GM12873 (cell line): ENCODE results near the gene ACO2.

Experiments
- TF ChIP-seq, protein P1 (sequence below): IDR thresholded peaks from 2 replicates; pipeline ENCODE4 v1.5.1; 2012; ENCODE audit warnings: low read depth, mild to moderate bottlenecking, moderate library complexity, low read length, control low read depth; ENCODE audit not compliant: insufficient read depth; ENCODE audit errors: missing control alignments

ACO2 gene

DNA sequence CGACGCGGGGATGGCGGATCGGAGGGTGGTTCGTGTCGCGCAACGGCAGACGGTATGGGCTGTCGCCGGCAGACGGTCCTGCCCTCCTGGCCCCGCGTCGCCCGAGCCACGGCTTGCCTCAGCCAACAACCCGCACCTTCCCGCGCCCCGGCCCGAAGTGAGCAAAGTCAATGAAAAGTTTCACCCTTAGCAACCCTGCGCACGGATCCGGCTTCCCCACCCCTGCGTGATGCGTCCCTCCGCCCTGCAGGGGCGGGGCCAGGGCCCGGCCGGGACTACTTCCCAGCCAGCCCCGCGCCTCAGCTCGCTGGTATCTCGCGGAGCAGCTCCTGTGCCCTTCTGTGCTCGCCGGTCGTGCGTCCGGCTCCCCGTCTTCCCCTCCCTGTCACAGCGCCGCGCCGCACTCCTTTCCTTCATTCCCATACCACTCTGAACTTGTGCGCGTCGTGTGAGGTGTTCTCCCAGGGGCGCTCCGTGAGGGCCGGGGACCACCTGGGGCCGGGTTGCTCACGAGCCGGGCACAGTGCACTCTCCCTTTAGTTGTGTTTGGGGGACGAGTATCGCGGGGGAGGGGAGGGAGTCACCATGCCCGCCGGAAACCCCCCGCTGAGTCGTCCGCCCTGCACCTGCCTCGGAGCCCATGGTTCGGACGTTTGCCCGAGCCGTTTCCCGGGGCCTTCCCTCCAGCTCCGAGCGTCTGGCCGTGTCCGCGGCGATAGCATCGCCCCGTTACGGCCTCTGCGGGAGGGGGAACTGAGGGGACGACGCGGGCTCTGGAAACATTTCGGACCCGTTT, 22.1 kb upstream of the ACO2 start, which contains the start of gene TOB2:
Gene TOB2, minus strand, starts transcription at position 163 of the 796 bp plus-strand sequence. CDS start 9,456 bp downstream, outside the sequence.
- TF ChIP-seq, protein P1, sequence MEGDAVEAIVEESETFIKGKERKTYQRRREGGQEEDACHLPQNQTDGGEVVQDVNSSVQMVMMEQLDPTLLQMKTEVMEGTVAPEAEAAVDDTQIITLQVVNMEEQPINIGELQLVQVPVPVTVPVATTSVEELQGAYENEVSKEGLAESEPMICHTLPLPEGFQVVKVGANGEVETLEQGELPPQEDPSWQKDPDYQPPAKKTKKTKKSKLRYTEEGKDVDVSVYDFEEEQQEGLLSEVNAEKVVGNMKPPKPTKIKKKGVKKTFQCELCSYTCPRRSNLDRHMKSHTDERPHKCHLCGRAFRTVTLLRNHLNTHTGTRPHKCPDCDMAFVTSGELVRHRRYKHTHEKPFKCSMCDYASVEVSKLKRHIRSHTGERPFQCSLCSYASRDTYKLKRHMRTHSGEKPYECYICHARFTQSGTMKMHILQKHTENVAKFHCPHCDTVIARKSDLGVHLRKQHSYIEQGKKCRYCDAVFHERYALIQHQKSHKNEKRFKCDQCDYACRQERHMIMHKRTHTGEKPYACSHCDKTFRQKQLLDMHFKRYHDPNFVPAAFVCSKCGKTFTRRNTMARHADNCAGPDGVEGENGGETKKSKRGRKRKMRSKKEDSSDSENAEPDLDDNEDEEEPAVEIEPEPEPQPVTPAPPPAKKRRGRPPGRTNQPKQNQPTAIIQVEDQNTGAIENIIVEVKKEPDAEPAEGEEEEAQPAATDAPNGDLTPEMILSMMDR = no peak

DNA sequence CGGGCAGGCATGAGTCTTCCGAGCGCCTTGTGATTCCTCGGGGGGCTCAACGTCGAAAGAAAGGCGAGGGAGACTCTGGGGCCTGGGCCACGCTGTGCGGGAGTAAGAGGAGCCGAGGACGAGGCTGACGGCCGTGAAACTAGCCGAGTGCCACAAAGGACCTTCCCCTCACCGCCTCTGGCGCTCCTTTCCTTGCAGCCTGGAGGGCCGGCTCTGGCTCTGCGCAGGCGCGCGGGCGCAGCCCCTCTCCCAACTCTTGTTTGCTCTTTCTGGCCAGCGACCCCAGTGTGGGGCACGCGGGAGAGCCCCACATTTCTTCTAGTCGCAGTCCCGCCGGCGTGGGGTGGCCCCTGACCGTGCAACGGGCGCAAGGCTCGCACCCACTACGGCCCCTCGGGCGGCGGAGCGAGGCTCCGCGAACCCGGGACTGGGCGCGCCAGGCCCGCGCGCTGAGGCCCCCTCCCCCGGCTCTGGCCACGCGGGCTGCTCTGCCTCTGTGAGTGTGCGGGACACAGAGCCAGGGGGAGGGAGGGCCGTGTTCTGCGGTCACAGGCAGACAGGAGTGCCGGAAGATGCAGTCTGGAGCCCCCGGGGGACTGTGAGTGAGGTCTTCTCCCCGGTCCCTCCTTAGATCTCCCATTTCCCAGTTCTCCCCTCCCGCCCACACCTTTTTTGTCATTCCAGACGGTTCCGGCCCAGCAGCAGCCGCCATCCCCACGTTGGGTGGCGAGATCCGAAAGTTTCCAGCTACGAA, 21.3 kb upstream of the ACO2 start:
- TF ChIP-seq, protein P1 = no peak

DNA sequence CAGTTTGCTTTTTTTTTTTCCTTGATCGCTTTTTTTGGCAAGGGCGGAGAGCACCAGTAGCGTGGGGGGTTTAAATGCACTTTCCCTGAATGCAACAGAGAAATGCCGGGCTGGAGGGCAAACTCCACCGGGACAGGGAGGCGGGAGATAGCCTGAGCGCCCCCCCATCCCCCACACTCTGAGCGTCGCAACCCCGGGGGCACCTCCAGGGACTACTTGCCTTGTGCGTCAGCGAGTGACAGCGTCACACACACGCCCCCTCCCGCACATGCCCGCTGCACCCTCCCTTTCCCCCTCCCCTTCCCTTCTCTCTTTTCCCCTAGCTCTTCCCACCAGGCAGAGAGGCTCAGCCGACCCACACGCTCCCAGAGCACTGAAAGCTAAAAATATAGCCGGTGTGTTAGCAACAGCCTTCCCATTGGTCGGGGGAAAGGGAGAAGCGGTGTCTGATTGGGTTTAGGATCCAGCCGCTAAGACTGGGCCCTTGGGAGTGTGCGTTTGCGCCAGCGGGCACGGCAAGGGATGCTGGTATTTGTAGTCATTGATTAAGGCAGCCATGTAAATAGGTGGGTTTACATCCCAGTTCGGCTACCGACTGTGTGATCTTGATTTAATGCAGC, 20.6 kb upstream of the ACO2 start:
- TF ChIP-seq, protein P1 = no peak

DNA sequence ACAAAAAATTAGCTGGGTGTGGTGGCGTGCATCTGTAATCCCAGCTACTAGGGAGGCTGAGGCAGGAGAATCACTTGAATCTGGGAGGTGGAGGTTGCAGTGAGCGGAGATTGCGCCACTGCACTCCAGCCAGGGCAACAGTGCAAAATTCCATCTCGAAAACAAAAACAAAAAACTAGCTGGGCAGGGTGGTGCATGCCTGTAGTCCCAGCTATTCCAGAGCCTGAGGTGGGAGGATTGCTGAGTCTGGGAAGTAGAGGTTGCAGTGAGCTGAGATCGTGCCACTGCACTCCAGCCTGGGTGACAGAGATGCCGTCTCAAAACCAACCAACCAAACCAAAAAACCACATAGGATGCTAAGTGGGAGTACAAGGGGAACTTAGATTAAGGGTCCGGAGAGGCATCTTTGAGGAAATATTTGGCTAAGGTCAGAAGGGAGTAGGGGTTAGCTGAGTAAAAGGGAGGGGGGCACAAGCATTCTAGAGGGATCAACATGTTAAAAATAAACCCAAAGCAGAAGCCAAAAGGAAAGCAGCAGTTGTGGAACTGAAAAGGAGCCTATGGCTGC, 10.7 kb upstream of the ACO2 start:
- TF ChIP-seq, protein P1 = no peak

DNA sequence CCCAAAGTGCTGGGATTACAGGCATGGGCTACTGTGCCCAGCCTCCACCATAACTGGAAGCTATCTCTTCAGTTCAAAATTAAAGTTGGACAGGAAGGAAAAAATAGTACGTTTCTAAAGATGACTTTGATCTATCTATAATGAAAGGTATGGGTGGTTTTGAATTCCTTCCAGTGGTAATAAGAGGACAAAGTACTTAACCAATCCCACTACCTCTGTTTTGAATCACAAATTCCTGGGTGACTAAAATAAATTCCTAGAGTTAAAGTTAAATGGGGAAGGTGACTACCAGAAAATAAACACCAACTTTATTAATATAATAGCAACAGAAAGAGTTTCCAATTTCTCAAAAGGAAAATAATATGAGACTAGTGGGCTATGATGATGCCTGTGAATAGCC, 9.5 kb upstream of the ACO2 start:
- TF ChIP-seq, protein P1 = no peak

DNA sequence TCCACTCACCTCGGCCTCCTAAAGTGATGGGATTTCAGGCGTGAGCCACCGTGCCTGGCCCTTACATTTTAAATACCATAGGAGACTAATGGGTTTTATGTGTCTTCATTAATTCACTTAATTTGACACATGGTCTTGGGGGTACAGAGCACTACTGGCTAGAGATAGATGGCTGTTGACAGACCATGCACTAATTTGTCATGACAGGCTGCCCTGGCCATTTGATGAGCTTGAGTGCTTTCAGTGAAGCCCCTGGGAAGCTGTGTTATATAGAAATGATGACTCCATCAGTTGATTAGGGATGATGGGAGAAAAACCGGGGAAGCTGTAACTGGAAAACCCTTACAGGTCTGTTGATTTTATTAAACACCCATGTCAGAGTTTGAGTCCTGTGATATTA, 7.0 kb upstream of the ACO2 start:
- TF ChIP-seq, protein P1 = no peak
